SKM-1 (cell line): ENCODE measurements around the gene C17orf50.
A peak's percentile ranks its signal among the peaks of the same experiment; 100 is the strongest.

Experiments
- DNase-seq: peaks from one replicate; lab custom pipeline; 2025; ENCODE audit not compliant: unreplicated experiment; lab: John Stamatoyannopoulos, UW

The C17orf50 gene

GRCh38 chr17:35780950-35781349, 20.3 kb downstream of the C17orf50 start:
- no peak for DNase-seq

GRCh38 chr17:35784895-35785294, 24.2 kb downstream of the C17orf50 start:
- no peak for DNase-seq

- DNase-seq: no peak
Measured at GRCh38 chr17:35786941-35787432, 26.3 kb downstream of the C17orf50 start.

GRCh38 chr17:35788477-35789368, 28.0 kb downstream of the C17orf50 start:
- no peak for DNase-seq

- no peak for DNase-seq
Measured at GRCh38 chr17:35790841-35791240, 30.2 kb downstream of the C17orf50 start.

- DNase-seq: no peak
Measured at GRCh38 chr17:35791681-35792350, 31.1 kb downstream of the C17orf50 start.

- no peak for DNase-seq
Measured at GRCh38 chr17:35793257-35793656, 32.6 kb downstream of the C17orf50 start.

- DNase-seq: no peak
Measured at GRCh38 chr17:35795007-35795870, 34.6 kb downstream of the C17orf50 start, which contains the start of gene MMP28. Gene MMP28 (minus strand): TSS chr17:35795641. CDS start chr17:35795377, 264 bp downstream.

- DNase-seq: no peak
Measured at GRCh38 chr17:35795871-35796265, 35.2 kb downstream of the C17orf50 start.

GRCh38 chr17:35796942-35797341, 36.3 kb downstream of the C17orf50 start:
- no peak for DNase-seq

- DNase-seq: no peak
Measured at GRCh38 chr17:35797370-35797769, 36.7 kb downstream of the C17orf50 start.

GRCh38 chr17:35797918-35798317, 37.2 kb downstream of the C17orf50 start:
- DNase-seq: no peak

- DNase-seq: no peak
Measured at GRCh38 chr17:35799942-35800341, 39.3 kb downstream of the C17orf50 start.

GRCh38 chr17:35801583-35802224, 41.0 kb downstream of the C17orf50 start:
- DNase-seq: no peak

- peak; percentile 84 for DNase-seq
Measured at GRCh38 chr17:35804658-35805192, 44.0 kb downstream of the C17orf50 start.

GRCh38 chr17:35807371-35808144, 46.9 kb downstream of the C17orf50 start:
- no peak for DNase-seq

- DNase-seq: no peak
Measured at GRCh38 chr17:35808240-35808961, 47.7 kb downstream of the C17orf50 start.

- DNase-seq: peak; percentile 97
Measured at GRCh38 chr17:35808962-35809854, 48.5 kb downstream of the C17orf50 start, which contains the start of gene TAF15. Gene TAF15 (plus strand): TSS chr17:35809484. CDS start chr17:35809570, 86 bp downstream.
